Right renal cortex interstitium (tissue), 3 donors: ENCODE results near the gene KCNQ1. TPM values are rescaled to one million over a fixed set of nuclear protein-coding genes. Genes with fewer than 3 reads are reported as not detected.

Source experiments
- DNase-seq, 3 donors: peaks; one replicate each; pipeline ENCODE4 v3.0.0-alpha.2; 2013; ENCODE audit warnings: low read depth in 3 of 3, low spot score in 2 of 3
- polyA plus RNA-seq, 3 donors: library from polyadenylated mRNA; unstranded; fragments of 120-200 nt; gene quantifications; one replicate each; pipeline ENCODE4 v1.2.1, GENCODE V29; 2013; ENCODE audit not compliant: insufficient read length in 3 of 3

Gene KCNQ1
- polyA plus RNA-seq, 3 donors, result 8.4 to 11.8 (median 10.2) TPM

DNA sequence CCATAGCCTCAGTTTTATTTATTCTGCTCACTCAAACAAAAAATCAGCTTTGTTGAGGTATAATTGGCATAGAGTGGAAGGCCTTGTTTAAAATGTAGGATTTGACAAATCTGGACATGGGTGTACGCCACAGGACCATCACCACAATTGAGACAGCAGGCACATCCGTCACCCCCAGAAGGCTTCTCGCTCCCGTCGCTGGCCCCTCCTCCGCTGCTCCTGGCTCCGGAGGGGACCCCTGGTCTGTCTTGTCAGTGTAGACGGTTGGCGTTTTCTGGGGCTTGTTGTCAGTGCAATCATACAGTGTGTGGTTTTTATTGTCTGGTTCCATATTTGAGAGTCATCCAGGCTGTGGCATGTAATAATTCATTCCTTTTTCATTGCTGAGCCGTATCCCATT lies 97.6 kb downstream of the KCNQ1 start:
- DNase-seq, result no peak

DNA sequence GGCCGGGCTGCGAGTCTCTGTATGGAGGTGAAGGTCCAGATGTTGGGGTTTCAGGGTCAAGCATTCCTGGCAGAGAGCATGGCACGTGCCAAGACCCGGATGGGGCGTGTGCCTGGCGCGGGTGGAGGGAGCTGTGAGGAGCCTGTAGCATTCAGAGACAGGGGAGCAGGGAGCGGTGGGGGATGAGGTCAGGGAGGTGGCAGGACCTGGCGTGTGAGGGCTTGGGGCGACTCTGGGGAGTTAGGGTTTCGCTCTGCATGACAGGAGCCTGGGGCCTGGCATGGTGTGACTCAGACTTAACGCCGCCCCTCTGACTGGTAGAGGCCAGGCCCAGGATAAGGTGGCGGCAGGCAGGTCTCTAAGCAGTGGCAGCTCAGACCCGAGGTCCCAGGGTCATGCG lies 103.0 kb downstream of the KCNQ1 start:
- DNase-seq, result no peak

DNA sequence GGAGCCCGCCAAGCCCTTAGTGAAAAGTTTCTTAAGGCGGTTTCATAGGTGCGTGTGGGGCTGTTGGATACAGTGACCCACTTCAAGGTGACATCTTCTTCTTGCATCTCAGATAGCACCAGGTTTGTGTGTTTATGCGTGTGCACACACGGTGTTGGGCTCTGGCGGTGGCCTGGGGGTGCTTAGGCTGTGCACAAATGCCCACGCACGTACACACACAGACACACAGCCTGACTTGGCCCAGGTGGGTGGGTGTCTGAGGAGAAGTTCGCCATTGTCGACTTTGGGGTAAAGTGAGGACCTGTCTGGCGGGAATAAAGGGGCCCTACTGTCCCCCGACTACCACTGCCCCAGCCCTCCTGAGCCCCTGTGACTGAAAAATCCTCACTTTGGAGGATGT lies 103.8 kb downstream of the KCNQ1 start:
- no peak for DNase-seq

DNA sequence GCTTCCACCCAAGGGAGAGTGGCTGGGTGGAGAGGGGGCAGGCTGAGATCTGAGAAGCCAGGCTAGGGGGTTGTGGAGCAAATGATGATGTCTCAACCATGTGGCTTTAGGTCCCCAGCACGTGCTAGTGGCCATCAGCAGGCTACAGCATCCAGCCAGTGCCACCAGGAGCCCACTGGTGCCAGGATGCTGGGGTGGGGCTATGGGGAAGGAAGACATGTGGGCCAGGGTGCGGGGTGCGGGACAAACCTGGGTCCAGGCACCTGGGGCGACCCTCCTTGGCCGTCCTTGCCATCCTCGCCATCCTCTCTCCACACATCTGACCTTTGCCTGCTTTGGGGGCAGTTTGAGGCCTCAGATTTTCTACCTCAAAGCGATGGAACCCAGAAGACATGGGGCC lies 104.3 kb downstream of the KCNQ1 start:
- no peak for DNase-seq

DNA sequence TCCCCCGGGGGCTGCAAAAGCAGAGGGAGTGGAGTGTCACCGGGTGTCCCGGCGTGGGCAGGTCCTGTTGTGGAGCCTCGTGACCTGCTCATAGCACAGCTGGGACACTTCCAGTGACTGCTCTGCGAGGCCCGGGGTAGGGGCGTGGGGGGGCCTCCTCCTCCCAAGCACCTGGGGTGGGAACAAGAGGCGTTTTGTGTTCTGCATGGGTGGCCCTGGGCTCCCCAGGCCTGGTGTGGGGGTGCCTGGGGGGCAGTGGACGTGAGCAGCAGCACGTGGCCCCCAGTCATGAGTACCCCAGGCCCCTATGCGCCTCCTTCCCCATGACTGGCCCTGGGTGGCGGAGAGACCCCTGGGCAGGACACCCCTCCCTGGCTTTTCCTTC lies 104.7 kb downstream of the KCNQ1 start:
- DNase-seq, result no peak

DNA sequence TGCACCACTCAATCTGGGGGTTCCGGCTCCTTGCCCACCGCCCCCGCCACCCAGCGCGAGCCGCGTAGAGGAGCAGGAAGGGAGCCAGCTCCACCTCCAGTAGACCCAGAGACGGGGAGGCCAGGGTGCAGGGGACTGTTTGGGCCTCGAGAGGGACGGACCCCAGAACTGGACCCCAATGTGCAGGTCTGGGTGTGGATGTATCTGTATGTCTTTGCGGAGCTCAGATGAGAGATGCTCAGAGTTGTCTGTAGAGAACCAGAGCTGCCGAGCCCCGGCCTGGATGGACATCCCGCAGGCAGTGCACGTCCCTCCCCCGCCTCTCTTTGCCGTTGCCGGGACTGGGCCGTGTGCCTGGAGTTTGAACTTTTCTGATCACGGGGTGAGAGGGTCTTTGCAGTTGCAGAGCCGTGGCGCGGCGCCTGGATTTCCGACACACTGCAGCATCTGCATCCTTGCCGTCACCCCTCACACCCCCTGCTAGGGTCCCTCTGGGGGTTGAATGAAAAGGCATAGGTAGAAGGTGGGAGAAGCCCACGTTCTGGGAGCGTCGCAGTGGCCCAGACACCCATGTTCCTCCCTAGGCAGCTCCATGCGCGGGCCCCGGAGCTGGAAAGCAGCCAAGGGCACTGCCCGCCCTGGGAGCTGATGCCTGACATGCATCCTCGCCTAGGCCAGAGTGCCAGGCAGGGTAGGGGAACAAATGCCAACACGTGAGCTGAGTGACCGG lies 105.2 kb downstream of the KCNQ1 start:
- no peak for DNase-seq

DNA sequence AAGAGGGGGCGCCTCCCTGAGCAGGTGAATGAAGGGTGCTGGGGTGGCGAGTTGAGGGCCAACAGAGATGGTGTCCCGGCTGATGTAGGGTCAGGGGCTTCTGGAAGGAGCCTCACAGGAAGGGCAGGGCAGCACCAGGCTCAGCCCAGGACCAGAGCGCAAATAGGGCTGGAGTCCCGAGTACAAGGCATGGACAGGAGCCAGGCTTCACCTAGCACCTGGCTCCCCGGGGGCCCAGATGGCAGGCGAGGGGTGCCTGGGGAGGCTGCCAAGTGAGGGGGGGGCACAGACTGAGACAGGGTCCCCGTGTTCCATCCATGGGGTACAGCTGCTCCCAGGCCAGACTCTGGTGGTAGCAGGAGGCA lies 105.8 kb downstream of the KCNQ1 start:
- no peak for DNase-seq

DNA sequence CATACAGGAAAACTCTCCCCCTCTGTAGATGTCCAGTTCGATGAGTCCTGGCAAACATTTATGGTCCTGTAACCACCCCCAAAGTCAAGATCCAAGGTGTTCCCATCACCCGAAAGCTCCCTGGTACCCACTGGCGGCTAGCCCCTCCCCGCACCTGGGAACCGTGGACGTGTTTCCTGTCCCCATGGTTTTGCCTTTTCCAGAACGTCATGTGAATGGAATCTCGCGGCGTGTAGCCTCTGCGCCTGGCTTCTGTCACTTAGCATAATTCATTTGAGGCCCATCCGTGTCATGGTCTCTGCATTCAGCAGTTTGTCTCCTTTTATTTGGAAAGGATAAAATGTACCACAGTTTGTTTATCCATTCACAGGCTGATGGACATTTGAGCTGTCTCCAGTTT lies 106.3 kb downstream of the KCNQ1 start:
- no peak for DNase-seq

DNA sequence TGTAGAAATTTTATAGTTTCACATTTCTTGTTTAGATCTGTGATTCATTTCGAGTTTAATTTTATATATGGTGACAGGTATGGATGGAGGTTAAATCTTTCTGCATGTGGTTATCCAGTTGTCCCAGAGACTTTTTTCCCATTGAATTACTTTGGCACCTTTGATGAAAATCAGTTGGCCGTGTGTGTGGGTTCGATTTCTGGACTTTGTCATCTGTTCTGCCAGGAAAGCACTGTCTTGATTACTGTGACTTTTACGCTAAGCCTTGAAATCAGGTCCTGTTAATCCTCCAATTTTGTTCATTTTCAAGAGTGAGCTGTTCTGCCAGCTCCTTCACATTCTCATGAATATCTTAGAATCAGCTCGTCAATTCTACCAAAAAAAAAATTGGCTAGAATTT lies 107.4 kb downstream of the KCNQ1 start:
- no peak for DNase-seq

DNA sequence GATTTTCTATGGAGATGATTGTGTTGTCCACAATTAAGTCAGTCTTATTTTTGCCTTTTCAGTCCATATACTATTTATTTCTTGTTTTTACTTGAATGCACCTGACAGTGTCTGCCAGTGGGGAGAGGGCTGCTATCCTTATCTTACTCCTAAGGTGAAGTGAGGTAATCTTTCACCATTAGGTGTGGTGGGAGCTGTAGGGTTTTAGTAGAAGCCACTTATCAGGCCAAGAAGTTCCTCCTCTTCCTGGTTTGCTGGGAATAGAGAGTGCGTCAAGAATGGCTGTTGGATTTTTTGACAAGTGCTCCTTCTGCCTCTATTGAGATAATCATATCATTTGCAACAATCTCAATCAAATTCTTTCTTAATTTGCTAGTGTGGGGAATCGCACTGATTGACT lies 108.4 kb downstream of the KCNQ1 start:
- no peak for DNase-seq

DNA sequence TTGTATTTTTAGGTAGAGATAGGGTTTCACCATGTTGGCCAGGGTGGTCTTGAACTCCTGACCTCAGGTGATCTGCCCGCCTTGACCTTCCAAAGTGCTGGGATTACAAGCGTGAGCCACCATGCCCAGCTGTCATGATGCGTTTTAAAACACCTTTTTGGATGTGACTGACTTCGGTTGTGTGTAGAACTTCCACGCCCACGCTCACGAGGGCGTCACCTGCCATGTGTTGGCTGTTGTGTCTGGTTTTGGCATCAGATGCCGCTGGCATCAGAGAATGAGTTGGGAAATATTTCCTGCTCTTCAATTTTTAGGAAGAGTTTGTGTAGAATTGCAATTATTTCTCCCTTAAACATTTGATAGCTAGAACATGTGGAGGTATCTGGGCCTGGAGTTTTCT lies 109.1 kb downstream of the KCNQ1 start:
- DNase-seq, result no peak

DNA sequence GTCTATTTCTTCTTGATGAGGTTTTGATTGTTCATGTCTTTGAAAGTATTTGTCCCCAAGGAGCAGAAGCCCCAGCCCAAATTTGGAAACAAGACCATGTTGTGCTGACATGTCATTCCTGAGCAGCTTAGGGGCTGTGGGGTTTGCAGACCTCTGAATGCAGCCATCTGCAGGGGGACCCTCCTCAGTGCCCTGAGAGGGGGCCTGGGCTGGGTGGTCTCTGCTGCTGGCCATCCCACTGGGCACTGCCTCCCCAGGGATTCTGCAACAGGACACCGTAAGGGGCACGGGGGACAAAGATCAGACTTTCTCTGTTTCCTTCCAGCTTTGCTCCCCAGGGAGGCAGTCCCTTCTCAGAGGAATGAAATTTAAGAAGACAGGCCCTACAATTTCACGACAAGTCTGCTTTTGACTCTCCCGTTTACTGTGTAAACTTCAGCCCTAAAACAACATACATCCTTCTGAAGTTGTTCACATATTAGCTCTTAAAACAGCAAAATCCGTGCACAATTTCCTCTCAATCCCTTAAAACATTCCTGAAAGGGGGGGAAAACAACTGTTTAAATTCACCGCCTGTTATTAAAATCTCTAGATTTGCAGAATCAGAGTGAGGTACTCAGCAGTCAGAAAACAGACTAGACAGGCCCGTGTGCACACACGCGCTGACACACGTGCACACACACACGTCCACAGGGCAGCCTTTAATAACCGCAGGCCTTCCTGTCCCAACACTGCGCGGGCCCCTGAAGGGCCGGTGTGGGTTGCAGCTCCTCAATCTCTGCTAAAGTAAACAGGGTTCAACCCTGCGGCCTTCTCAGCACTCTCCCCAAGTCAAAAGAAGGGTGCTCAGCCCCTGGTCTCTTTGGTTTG lies 109.8 kb downstream of the KCNQ1 start:
- no peak for DNase-seq

DNA sequence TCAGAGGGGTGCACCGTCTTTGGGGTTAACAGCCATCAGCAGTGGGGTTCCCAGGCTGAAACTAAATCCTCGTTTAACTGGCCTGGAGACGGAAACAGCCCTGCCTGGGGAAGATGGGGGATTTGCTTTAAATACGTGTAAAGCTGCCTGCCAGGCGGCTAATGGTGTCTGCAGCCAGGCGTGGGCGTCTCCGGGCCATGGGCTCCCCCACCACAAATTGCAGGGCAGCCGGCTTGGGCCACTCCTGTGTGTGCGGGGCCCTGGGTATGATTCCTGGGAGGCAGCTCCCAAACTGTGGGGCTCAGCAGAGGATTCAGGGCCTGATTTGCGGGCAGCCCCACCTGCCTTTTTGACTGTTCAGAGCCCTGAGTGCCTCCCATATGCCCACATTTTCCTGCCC lies 110.5 kb downstream of the KCNQ1 start:
- no peak for DNase-seq

DNA sequence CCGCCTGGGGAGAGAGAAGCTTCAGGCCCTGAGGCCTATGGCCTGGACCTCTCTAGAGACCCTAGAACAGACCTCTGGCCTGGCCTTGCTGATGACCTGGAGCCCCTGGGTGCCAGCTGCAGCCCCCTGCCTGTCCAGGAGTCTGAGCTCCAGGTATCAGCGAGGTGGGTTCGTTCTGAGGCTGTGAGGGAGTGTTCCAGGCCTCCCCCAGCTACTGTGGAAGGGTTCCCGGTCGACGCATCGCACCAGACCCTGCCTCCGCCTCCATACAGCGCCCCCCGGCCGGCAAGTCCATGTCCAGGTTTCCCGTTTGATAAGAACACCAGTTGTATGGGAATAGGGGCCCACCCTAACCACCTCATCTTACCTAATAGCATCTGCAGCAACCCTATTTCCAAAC lies 111.1 kb downstream of the KCNQ1 start:
- no peak for DNase-seq

DNA sequence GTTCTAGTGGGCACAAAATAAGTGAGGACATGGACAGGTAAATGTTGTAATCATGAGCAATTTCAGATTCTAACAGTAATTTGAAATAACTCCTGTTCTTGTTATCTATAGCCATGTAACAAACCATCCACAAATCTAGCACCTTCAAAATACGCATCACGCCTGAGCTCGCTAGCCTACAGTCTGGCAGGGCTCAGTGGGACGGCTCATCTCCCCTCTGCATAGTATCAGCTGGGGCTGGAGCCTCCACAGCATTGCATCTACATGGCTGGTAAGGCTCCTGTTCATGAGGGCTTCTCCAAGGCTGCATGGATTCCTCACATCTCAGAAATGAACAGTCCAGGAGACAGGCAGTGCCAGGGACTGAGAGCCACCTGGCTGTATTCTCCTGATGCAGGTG lies 112.6 kb downstream of the KCNQ1 start:
- no peak for DNase-seq

DNA sequence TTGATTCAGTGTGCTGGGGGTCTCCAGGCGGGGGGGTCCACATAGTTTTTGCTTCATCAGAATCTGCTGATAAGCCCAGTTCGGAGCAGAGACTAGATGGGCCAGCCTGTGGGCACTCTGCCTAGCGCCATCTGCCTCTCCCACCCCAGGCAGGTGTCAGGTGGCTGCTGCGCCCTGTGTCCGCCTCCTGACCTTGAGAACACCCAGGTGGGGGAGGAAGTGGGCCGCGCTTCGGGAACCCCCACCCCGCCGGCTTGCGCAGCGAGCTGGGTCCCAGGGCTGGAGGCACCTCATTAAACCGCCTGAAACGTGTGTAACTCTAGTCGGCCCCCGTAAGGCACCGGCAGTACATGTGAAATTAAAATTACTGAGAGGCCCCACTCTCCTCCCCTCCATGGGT lies 113.6 kb downstream of the KCNQ1 start:
- no peak for DNase-seq

DNA sequence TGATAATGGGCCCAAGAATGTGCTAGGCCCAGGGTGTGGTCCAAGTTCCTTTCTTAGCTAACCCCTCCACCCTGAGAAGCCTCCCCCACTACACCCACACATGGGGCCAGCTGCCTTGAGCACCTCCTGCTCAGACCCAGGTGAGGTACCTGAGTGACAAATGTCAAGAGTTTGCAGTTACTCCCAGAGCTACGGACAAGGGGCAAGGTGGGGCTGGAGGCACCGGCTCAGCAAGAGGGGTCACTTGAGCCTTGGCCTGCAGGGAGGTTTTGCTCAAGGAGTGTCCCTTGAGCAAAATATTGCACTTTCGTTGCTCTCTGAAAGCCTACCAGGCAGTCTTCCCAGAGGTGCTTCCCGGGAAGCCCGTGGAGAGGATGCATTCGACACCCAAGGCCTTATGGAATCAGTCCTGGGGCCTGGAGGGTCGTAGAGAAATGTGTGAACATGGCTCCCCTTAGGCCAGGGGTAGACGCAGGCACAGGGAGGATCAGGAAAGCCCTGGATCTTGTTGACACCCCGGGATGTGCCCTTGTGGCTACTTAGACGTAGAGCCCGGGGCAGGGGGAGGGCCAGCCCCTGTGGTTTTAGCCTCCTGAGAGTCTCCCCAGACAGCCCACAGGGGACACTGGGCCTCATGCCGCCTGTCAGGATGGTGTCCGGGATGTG lies 114.2 kb downstream of the KCNQ1 start:
- DNase-seq, result no peak

DNA sequence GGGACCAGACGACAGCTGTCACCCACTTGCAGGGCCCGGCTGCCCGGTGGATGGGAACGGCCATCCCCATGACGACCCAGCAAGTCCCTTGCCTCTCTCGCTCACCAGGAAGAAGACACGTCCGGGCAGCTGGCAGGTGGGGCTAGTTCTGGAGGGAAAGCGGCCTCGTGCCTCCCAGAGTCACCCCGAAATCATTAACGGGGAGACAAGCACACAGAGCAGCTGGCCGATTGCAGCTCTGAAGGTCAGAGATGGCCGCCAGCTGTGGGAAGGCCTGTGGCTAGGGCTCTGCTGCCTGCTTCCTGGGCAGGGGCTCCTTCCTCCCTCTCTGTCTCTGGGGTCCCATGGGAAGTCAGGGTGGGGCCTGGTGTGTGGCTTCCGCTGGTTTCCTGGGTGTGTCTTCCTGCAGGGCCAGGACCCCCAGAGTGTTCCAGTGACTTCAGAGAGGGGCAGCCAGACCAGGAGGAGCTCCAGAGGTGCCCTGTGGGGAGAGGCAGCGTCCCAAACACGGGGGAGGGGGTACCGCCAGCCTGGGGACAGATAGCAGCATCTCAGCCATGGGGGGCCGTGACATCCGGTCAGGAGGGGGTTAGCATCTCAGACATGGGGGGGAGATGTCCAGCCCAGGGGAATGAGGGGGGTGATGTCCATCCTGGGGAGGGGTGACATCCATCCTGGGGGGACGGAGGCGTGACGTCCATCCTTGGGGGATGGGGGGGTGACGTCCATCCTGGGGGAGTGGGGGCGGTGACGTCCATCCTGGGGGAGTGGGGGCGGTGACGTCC lies 114.9 kb downstream of the KCNQ1 start:
- DNase-seq, result no peak

DNA sequence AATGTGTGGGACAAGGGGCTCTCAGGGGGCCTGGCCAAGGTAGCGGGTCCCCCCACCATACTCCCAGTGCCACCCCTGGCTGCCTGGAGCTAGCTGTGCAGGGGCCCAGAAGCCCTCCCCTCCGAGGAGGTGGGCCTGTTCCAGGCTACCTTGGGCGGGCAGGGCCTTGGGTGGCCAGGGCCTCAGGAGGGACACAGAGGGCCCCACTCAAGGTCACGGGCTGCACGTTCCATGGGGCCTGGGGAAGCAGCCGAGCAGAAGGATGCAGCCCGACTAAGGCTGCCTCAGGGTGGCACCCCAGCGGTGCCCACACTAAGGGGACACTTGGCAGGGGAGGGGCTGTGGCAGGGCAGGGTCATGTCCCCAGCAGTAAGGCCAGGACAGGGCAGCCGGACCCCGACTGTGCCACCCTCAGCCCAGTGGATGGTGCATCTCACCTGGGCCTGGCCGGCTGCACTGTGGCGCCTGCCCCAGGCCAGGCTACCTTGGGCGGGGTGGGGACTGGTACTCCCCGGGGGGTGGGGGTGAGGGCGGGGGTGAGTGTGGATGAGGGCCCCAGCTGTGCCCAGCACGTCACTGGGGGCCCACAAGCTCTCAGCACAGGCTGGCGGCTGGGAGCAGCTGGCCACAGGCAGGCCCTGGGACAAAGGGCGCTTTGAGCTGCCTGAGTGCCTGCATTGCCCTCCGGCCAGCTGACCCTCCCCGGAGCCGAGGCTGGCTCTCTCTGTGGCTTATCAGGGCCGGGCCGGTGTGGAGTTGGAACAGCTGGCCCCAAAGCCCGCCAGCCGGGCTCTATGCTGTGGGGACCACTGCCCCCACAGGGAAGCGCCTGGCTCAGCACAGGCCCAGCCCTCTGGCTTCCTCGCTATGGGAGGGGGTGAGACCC lies 117.1 kb downstream of the KCNQ1 start:
- no peak for DNase-seq

DNA sequence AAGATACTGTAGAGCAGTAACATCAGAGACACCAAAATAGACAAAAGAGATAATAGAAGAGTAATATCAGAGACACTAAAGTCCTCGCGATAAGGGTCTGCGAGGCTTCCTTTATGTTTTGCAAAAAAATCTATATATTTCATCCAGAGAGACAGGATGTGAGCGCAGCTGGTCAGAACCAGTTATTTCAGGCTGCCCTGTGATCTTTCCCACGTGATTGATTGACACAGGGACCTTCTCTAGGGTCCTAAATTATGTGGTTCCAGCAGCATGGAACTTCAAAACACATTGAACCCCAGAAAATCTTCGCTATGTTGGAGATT lies 118.0 kb downstream of the KCNQ1 start:
- no peak for DNase-seq
